Left lung (tissue), 10 donors: Measurements from ENCODE around the gene MRPS35. TPM values are rescaled to one million over a fixed set of nuclear protein-coding genes. Genes with fewer than 3 reads are reported as not detected.

Source experiments
- ATAC-seq: fragments of 200-7000 bp; cut with Tn5 transposase; one replicate; pipeline ENCODE4 v1.9.1; 2020; ENCODE audit warnings: moderate library complexity
- DNase-seq, 4 donors: peaks; one replicate each; pipeline ENCODE4 v3.0.0-alpha.2; 2013 to 2020
- H3K27ac ChIP-seq, 2 donors: fragments of 200-600 bp; sonication (generic) in 1 of 2; one replicate each; pipeline versions ENCODE4 v1.5.0 to v1.8.0; 2020 to 2021
- H3K27me3 ChIP-seq, 2 donors: fragments of 200-600 bp; sonication (generic) in 1 of 2; one replicate each; pipeline versions ENCODE4 v1.5.0 to v1.8.0; 2020 to 2021
- H3K36me3 ChIP-seq, 2 donors: fragments of 200-600 bp; sonication (generic) in 1 of 2; one replicate each; pipeline versions ENCODE4 v1.5.0 to v1.8.0; 2020 to 2021
- H3K4me1 ChIP-seq, 2 donors: fragments of 200-600 bp; one replicate each; pipeline ENCODE4 v1.8.0; 2021
- H3K4me3 ChIP-seq, 2 donors: fragments of 200-600 bp; sonication (generic) in 1 of 2; one replicate each; pipeline versions ENCODE4 v1.5.0 to v1.8.0; 2020 to 2021; ENCODE audit warnings: mild to moderate bottlenecking in 1 of 2
- H3K9me3 ChIP-seq, 2 donors: fragments of 200-600 bp; sonication (generic) in 1 of 2; one replicate each; pipeline versions ENCODE4 v1.5.0 to v1.8.0; 2020 to 2021
- intact Hi-C, 2 donors: fragments of 100-400 bp; cut with DNase I; formaldehyde crosslinking; loops; one replicate each; pipeline versions ENCODE4 v1.11.2 to v1.14.2; 2022
- polyA plus RNA-seq, 6 donors: library from polyadenylated mRNA; unstranded; fragments of 120-200 nt; gene quantifications; one replicate each; pipeline ENCODE4 v1.2.1, GENCODE V29; 2013; ENCODE audit not compliant: insufficient read length in 6 of 6
- total RNA-seq, 2 donors: library from RNA; stranded (reverse); fragmentation: NEBNext Ultra II Directional; extraction: Animal tissue kit (Norgen Biotek cat#: 25700); gene quantifications; one replicate each; pipeline ENCODE4 v1.2.1, GENCODE V29; 2021
- TF ChIP-seq, protein P1 (sequence below), 2 donors: fragments of 200-600 bp; sonication (generic) in 1 of 2; IDR thresholded peaks; one replicate each; pipeline versions ENCODE4 v1.5.0 to v1.8.0; 2021; ENCODE audit warnings: antibody characterized with exemption in 2 of 2
- donor health status: DM: no; HTN: yes; CAD: no.
- donor health status: DM: no; HTN: no; CAD: no.

Gene MRPS35
- total and polyA plus RNA-seq, 8 donors: 31.9 to 56.6 (median 50.7) TPM

DNA sequence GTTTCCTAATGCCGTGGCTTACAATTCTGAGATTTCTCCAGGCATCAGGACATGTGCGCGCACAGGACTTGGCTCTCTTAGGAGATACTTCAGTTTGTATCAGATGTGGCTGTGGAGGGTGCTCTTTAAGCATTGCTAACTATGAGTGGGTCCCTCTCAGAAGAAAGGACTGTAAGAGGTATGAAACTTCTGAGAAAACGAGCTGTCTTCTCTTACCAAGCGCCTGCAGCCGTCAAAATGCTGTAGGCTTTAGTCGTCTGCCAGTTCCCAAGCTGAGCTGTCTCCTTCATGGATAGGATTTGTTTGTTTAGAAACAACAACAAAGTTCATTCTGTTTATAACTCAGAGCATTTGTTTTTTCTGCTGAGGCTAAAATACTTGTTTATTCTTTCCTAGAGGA lies 85.5 kb downstream of the MRPS35 start:
- peak in 1 of 4 donors; percentile 33 for DNase-seq
- Histone ChIP-seq H3K36me3 (peaks cover 0 to 71% of the 10 kb centered on the region in 2 donors), H3K4me3 (no peak overlapping the region), H3K27ac (no peak overlapping the region), H3K27me3 (no peaks in the 10 kb centered on the region), H3K9me3 (no peaks in the 10 kb centered on the region), H3K4me1 (no peaks in the 10 kb centered on the region)
- intact Hi-C loops: no loop called here
- TF ChIP-seq, protein P1, sequence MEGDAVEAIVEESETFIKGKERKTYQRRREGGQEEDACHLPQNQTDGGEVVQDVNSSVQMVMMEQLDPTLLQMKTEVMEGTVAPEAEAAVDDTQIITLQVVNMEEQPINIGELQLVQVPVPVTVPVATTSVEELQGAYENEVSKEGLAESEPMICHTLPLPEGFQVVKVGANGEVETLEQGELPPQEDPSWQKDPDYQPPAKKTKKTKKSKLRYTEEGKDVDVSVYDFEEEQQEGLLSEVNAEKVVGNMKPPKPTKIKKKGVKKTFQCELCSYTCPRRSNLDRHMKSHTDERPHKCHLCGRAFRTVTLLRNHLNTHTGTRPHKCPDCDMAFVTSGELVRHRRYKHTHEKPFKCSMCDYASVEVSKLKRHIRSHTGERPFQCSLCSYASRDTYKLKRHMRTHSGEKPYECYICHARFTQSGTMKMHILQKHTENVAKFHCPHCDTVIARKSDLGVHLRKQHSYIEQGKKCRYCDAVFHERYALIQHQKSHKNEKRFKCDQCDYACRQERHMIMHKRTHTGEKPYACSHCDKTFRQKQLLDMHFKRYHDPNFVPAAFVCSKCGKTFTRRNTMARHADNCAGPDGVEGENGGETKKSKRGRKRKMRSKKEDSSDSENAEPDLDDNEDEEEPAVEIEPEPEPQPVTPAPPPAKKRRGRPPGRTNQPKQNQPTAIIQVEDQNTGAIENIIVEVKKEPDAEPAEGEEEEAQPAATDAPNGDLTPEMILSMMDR (IDR thresholded peaks at IDR 0.05): no peak
- ATAC-seq: no peak

DNA sequence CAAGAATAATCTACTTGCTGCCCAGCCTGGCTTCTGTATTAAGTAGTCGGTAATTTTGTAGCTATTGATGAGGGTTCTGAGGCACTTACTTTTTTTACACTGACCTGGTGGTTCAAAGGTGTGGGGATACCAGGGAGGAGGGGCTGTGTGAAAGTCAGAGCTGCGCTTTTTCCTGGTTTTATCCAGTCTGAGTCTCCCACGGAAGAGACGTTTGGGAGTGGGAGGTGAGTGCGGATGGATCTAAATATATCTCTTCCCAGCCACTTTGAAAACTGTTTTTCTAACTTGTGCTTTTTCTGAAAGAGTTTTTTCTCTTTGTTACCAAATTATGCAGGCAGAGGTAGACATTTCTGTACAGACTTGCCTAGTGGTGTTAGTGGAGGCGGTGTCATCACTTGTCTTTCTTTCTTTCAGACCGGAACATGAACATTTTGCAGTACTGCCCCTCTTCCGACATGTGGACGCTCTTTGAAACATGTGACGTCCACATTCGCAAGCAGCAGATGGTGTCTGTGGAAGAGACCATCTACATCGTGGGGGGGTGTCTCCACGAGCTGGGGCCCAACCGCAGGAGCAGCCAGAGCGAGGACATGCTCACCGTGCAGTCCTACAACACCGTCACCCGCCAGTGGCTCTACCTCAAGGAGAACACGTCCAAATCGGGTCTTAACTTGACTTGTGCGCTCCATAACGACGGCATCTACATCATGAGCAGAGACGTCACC lies 86.8 kb downstream of the MRPS35 start:
- H3K36me3 ChIP-seq: peaks cover 0 to 59% of the 10 kb centered on the region in 2 donors
- no peaks in the 10 kb centered on the region for H3K4me1 ChIP-seq
- no peak overlapping the region for H3K27ac ChIP-seq
- intact Hi-C loops: no loop called here
- no peaks in the 10 kb centered on the region for H3K27me3 ChIP-seq
- TF ChIP-seq, protein P1 (IDR thresholded peaks at IDR 0.05): no peak
- H3K9me3 ChIP-seq: no peaks in the 10 kb centered on the region
- no peak overlapping the region for H3K4me3 ChIP-seq
- DNase-seq (no peak), ATAC-seq (no peak)

DNA sequence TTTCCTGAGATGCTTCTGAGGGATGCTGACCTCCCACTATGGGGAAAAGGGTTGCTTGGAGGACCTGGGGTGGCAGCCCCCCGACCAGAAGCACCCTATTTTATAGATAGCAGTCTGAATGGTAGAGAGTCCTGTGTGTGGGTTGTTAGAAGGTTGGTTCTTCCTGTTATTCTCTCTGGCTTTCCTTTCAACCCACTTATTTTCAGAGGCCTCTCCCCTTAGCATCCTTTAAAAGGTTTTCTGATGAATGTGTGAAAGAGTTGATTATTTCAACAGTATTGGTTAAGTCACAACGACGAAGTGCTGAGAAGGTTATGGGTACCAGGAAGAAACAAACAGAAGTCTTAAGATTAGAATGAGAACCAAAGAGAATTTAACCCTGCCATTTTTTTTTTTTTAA lies 90.2 kb downstream of the MRPS35 start:
- no peak for ATAC-seq
- intact Hi-C loops: no loop called here
- Histone ChIP-seq H3K36me3 (peaks cover 0 to 30% of the 10 kb centered on the region in 2 donors), H3K27me3 (no peaks in the 10 kb centered on the region), H3K4me1 (no peaks in the 10 kb centered on the region), H3K9me3 (no peaks in the 10 kb centered on the region), H3K27ac (no peak overlapping the region), H3K4me3 (no peak overlapping the region)
- no peak for DNase-seq
- TF ChIP-seq, protein P1 (IDR thresholded peaks at IDR 0.05): no peak

DNA sequence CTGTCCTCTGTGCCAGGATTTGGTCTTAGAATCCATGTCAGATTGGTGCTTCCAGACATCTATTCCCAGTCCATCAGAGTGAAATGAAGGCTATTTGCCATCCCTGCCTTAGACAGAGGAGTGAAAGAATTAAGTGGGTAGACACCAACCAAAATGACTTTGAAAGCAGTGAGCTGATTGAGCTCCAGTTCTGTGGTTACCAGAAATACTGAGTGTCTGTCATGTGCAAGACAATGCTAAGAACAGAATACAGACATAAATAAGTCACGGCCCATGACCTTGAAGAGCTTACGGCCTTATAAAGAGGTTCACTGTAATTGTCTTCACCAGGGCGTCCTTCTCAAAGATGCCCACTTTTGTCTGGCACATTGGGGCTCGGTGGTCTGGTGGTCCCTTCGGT lies 91.0 kb downstream of the MRPS35 start:
- TF ChIP-seq, protein P1 (IDR thresholded peaks at IDR 0.05): no peak
- DNase-seq: no peak
- Histone ChIP-seq H3K4me1 (no peaks in the 10 kb centered on the region), H3K27ac (no peak overlapping the region), H3K9me3 (no peaks in the 10 kb centered on the region), H3K36me3 (peaks cover 0 to 22% of the 10 kb centered on the region in 2 donors), H3K27me3 (no peaks in the 10 kb centered on the region), H3K4me3 (no peak overlapping the region)
- intact Hi-C loops: no loop called here
- no peak for ATAC-seq

DNA sequence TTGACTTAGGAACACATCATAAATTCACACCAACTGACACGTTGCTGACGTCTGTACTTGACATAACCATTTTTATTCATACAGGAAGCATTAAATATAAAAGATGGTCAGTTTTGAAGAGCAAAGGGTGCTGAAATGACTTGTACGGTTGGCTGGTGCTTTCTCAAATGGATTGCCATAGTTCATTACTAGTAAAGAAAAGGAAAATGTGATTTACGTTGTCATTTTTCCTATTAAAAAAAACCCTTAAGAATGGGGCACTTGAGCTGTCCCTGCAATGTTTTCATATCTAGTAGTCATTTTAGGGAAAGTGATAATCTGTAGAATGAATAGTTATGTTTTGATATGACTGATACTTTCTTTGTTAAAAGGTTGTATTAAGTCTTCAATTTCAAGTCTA lies 91.9 kb downstream of the MRPS35 start:
- no peaks in the 10 kb centered on the region for H3K27me3 ChIP-seq
- H3K36me3 ChIP-seq: peaks cover 0 to 16% of the 10 kb centered on the region in 2 donors
- no peaks in the 10 kb centered on the region for H3K4me1 ChIP-seq
- intact Hi-C loops: no loop called here
- TF ChIP-seq, protein P1 (IDR thresholded peaks at IDR 0.05): no peak
- no peak for DNase-seq
- no peak overlapping the region for H3K4me3 ChIP-seq
- H3K27ac ChIP-seq: no peak overlapping the region
- ATAC-seq: no peak
- no peaks in the 10 kb centered on the region for H3K9me3 ChIP-seq
